CD4-positive, alpha-beta T cell treated with Interferon gamma for 1 hour (primary cell): ENCODE measurements around the gene SLC35G2.
"Not testable (repeated sequence)": the region's sequence is repeated elsewhere in the genome, so short reads cannot be mapped to it uniquely, and the experiment has no call there.

Experiments used
- DNase-seq: peaks from one replicate; pipeline ENCODE4 v3.0.0-alpha.2; 2020

SLC35G2 gene

GRCh38 chr3:136835813-136836510 is 17.0 kb downstream of the SLC35G2 start:
- no peak for DNase-seq

- no peak for DNase-seq
Measured at GRCh38 chr3:136836511-136837156, 17.7 kb downstream of the SLC35G2 start.

- no peak for DNase-seq
Measured at GRCh38 chr3:136838641-136839555, 20.0 kb downstream of the SLC35G2 start.

- DNase-seq, result no peak
Measured at GRCh38 chr3:136839556-136839931, 20.6 kb downstream of the SLC35G2 start.

DNA sequence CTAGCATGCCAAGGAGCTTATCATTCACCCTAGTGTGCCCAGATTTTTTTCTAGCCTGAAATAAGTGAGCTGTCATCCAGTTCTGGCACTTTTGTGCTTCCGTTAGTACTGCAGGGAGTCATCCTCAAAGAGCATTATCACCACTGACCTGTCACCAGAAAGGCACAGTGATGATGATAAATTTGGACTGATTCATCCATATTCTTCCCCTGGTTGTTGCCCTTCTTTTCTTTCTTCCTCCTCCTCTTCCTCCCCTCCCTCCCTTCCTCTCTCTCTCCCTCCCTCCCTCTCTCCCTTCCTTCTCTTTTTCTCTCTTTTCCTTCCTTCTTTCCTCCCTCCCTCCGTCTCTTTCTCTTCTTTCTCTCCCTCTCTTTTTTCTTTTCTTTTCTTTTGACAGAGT is 21.3 kb downstream of the SLC35G2 start:
- DNase-seq, result no peak

- no peak for DNase-seq
Measured at GRCh38 chr3:136842294-136842693, 23.4 kb downstream of the SLC35G2 start.

DNA sequence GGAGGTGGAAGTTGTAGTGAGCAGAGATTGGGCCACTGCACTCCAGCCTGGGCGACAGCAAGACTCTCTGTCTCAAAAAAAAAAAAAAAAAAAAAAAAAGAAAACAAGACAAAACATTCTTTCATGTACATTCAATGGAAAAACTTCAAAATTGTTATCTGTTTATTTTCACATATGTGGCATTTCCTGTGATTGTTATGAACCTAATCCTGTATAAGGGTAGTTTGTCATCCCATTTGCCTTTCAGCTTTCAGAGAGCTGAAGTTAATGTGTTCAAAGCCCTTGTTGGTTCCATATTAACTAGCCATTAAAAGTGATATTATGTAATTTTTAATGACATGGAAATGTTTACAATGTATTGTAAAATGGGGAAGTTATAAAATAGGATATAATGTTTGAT is 25.8 kb downstream of the SLC35G2 start:
- DNase-seq, result no peak

- no peak for DNase-seq
Measured at GRCh38 chr3:136852180-136852579, 33.3 kb downstream of the SLC35G2 start.

- no peak for DNase-seq
Measured at GRCh38 chr3:136856665-136857064, 37.7 kb downstream of the SLC35G2 start.

- DNase-seq, result no peak
Measured at GRCh38 chr3:136858381-136858780, 39.5 kb downstream of the SLC35G2 start.

GRCh38 chr3:136860541-136860940 is 41.6 kb downstream of the SLC35G2 start:
- no peak for DNase-seq

GRCh38 chr3:136861890-136862616 is 43.1 kb downstream of the SLC35G2 start, which contains the start of gene NCK1:
TSS of gene NCK1 (plus strand) at chr3:136862208. CDS start at chr3:136928002, 65,794 bp downstream.
- peak; percentile 97 for DNase-seq

DNA sequence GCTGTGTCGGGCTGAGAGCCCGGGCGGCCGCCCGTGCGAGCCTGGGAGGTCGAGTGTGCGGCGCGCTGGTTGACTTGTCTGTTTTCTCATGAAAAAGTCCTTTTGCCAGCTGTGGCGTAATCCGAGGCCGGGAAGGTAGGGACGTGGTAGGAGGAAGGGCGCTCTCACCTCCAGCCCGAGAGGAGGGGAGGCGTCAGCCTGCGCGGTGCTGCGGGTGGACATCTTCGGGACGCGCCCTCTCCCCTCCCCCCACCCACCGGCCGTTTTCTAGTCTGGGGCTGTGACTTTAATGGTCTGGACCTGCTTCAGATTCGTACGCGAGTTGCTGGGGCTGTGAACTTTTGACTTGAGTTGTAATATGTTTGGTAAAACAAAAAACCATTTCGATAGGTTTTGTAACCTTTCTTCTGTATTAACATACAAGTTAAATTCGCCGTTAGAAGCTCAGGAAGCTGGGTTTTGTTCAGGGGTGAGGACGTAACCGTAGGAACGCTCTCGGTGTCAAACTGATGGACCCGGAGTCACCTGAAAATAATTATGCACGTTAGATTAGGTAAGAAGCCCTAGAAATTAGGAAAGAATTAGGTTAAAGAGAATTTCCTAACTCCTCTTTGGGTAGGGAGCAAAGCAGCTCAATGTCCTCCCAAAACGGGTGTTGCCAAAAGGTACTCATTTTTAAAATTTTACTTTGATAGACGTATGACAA is 43.8 kb downstream of the SLC35G2 start:
- DNase-seq, result peak; percentile 40

DNA sequence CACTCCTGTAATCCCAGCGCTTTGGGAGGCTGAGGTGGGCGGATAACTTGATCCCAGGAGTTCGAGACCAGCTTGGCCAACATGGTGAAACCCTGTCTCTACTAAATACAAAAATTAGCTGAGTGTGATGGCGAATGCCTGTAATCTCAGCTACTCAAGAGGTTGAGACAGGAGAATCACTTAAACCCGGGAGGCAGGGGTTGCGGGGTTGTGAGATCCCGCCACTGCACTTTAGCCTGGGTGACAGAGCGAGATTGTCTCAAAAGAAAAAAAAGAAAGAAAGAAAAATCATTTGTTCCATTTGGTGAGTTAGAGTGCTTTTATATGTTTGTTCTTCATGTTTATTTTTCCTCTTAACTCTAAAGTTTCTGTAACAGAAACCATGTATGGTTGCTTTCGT is 50.4 kb downstream of the SLC35G2 start:
- no peak for DNase-seq

GRCh38 chr3:136872258-136872657 is 53.3 kb downstream of the SLC35G2 start:
- DNase-seq, result not testable (repeated sequence)

GRCh38 chr3:136879510-136879909 is 60.6 kb downstream of the SLC35G2 start:
- not testable (repeated sequence) for DNase-seq

DNA sequence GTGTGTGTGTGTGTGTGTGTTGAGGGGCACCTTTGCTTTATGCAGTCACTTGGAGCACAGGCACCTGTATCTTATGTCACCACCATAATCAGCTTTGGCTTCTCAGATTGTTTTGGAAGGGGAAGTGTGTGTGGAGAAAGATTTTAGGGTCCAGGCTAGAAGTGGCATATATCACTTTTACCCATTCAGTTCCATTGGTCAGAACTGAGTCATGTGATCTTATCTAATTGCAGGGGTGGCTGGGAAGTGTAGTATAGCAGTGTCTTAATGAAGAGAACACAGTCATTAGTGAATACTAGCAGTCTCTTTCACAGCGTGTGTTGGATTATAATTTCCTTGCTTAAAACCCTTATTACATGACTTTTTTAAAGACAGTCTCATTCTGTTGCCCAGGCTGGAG is 63.6 kb downstream of the SLC35G2 start:
- no peak for DNase-seq

GRCh38 chr3:136883967-136884720 is 65.2 kb downstream of the SLC35G2 start:
- no peak for DNase-seq

DNA sequence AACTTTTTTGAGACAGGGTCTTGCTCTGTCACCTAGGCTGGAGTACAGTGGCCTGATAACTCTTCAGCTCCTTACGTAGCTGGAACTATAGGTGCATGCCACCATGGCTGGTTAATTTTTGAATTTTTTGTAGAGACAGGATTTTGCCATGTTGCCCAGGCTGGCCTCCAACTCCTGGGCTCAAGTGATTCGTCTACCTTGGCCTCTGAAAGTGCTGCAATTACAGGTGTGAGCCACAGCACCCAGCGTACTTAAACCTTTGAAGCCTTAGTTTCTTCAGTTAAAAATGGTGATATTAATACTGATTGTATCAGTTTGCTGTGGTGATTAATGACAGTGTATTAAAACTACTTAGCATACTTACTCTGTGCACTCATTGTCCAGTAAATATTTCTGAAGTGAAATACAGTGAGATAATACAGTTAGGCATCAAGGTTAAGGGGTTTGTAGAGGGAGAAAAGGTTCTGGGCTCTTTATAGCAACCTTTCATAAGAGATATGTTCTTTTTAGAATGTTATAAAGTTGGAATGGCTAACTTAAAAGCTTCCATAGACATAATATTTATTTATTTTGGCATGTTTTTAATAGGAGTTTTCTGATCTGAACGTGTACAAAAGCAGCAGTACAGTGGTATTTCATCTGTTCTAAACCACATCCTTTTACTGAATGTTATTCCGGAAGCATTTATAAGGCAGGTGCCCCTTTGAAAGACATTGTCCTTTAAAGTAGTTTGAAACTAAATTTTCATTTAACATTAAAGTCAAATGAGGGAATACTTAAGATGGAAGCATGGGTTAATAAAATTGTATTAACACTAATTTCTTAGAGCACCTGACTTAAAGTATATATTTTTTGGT is 66.7 kb downstream of the SLC35G2 start:
- DNase-seq, result no peak

- no peak for DNase-seq
Measured at GRCh38 chr3:136889947-136890346, 71.0 kb downstream of the SLC35G2 start.
